ENCODE data around the gene CNOT6. TPM values are rescaled to one million over a fixed set of nuclear protein-coding genes. Genes with fewer than 3 reads are reported as not detected.
"Not testable (repeated sequence)": the region's sequence is repeated elsewhere in the genome, so short reads cannot be mapped to it uniquely, and the experiment has no call there.

Gene CNOT6
- total RNA-seq, 1 experiment from 2014 or later = 60.9 TPM

- no peak for DNase-seq (ENCODE audit: low spot score)
- BruUV-seq (replicated peaks) = no TSS peak
These were observed 33.5 kb downstream of the CNOT6 start for GRCh38 chr5:180527659-180528058.

GRCh38 chr5:180531036-180531585 lies 36.9 kb downstream of the CNOT6 start:
- H3K9me3 ChIP-seq (ENCODE audit: low read depth, low read length, poor library complexity, severe bottlenecking); BruUV-seq (replicated peaks); H3K27me3 ChIP-seq (replicated peaks; ENCODE audit: insufficient read depth, low read depth, low read length, poor library complexity); DNase-seq (ENCODE audit: low spot score); CTCF ChIA-PET; H3K4me1 ChIP-seq (ENCODE audit: insufficient read depth, low read length, poor library complexity, severe bottlenecking); H3K4me3 ChIP-seq (ENCODE audit: low read depth, low read length, poor library complexity, severe bottlenecking); H3K27ac ChIP-seq (ENCODE audit: low read depth, low read length, poor library complexity, severe bottlenecking); POLR2A ChIA-PET (ENCODE audit: low non-redundant PET); intact Hi-C loops (cut with micrococcal nuclease; ENCODE audit: unreplicated experiment): not testable (repeated sequence)
- peaks cover 22% of the 10 kb centered on the region for H3K36me3 ChIP-seq (ENCODE audit: insufficient read depth, low read length, poor library complexity, severe bottlenecking)

More at GRCh38 chr5:180527659-180528058, 33.5 kb downstream of the CNOT6 start:
- Histone ChIP-seq H3K9me3 (ENCODE audit: low read depth, low read length, poor library complexity, severe bottlenecking) (no peaks in the 10 kb centered on the region), H3K27ac (ENCODE audit: low read depth, low read length, poor library complexity, severe bottlenecking) (no peak overlapping the region), H3K36me3 (ENCODE audit: insufficient read depth, low read length, poor library complexity, severe bottlenecking) (peaks cover 16% of the 10 kb centered on the region), H3K4me3 (ENCODE audit: low read depth, low read length, poor library complexity, severe bottlenecking) (no peak overlapping the region), H3K4me1 (ENCODE audit: insufficient read depth, low read length, poor library complexity, severe bottlenecking) (peaks cover 31% of the 10 kb centered on the region), H3K27me3 (replicated peaks; ENCODE audit: insufficient read depth, low read depth, low read length, poor library complexity) (no peaks in the 10 kb centered on the region)
- intact Hi-C loops (cut with micrococcal nuclease; ENCODE audit: unreplicated experiment) = no loop called here
- ChIA-PET CTCF (no interaction called here), POLR2A (ENCODE audit: low non-redundant PET) (no interaction called here)
- no peak for TF ChIP-seq EZH2 (IDR thresholded peaks at IDR 0.05; ENCODE audit: borderline replicate concordance, low read depth, low read length, poor library complexity, severe bottlenecking)
- TF ChIP-seq, protein P1, sequence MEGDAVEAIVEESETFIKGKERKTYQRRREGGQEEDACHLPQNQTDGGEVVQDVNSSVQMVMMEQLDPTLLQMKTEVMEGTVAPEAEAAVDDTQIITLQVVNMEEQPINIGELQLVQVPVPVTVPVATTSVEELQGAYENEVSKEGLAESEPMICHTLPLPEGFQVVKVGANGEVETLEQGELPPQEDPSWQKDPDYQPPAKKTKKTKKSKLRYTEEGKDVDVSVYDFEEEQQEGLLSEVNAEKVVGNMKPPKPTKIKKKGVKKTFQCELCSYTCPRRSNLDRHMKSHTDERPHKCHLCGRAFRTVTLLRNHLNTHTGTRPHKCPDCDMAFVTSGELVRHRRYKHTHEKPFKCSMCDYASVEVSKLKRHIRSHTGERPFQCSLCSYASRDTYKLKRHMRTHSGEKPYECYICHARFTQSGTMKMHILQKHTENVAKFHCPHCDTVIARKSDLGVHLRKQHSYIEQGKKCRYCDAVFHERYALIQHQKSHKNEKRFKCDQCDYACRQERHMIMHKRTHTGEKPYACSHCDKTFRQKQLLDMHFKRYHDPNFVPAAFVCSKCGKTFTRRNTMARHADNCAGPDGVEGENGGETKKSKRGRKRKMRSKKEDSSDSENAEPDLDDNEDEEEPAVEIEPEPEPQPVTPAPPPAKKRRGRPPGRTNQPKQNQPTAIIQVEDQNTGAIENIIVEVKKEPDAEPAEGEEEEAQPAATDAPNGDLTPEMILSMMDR (conservative IDR thresholded peaks at IDR 0.05; ENCODE audit: low read depth, low read length) = no peak

GRCh38 chr5:180532268-180532667 lies 38.1 kb downstream of the CNOT6 start:
- CTCF ChIA-PET = no interaction called here
- no peaks in the 10 kb centered on the region for H3K9me3 ChIP-seq (ENCODE audit: low read depth, low read length, poor library complexity, severe bottlenecking)

More at GRCh38 chr5:180532268-180532667, 38.1 kb downstream of the CNOT6 start:
- no peaks in the 10 kb centered on the region for H3K27me3 ChIP-seq (replicated peaks; ENCODE audit: insufficient read depth, low read depth, low read length, poor library complexity)
- no peaks in the 10 kb centered on the region for H3K4me1 ChIP-seq (ENCODE audit: insufficient read depth, low read length, poor library complexity, severe bottlenecking)
- intact Hi-C loops (cut with micrococcal nuclease; ENCODE audit: unreplicated experiment) = no loop called here
- H3K27ac ChIP-seq (ENCODE audit: low read depth, low read length, poor library complexity, severe bottlenecking) = no peak overlapping the region
- H3K4me3 ChIP-seq (ENCODE audit: low read depth, low read length, poor library complexity, severe bottlenecking) = no peak overlapping the region
- DNase-seq (ENCODE audit: low spot score) = no peak
- TF ChIP-seq EZH2 (IDR thresholded peaks at IDR 0.05; ENCODE audit: borderline replicate concordance, low read depth, low read length, poor library complexity, severe bottlenecking) = no peak
- TF ChIP-seq, protein P1 (conservative IDR thresholded peaks at IDR 0.05; ENCODE audit: low read depth, low read length) = no peak
- POLR2A ChIA-PET (ENCODE audit: low non-redundant PET) = no interaction called here
- peaks cover 22% of the 10 kb centered on the region for H3K36me3 ChIP-seq (ENCODE audit: insufficient read depth, low read length, poor library complexity, severe bottlenecking)
- no TSS peak for BruUV-seq (replicated peaks)
